Prostate gland (tissue), 2 donors: ENCODE data around the gene PPP1R8.

Source experiments
- CTCF ChIP-seq, 4 experiments: fragments of 200-600 bp in 2 of 4; fragments of 450-650 bp in 2 of 4; sonication (generic) in 2 of 4; IDR thresholded peaks; 1 replicate in 3 of 4; 2 replicates in 1 of 4; pipeline ENCODE4 v1.5.1; 2016 to 2019; ENCODE audit warnings: antibody characterized with exemption in 4 of 4, mild to moderate bottlenecking in 2 of 4, moderate library complexity in 2 of 4
- POLR2AphosphoS5 ChIP-seq: sonication (generic); formaldehyde crosslinking; IDR thresholded peaks from one replicate; pipeline ENCODE4 v1.6.1; 2017; ENCODE audit warnings: antibody characterized with exemption

- TF ChIP-seq POLR2AphosphoS5 (no peak), CTCF (IDR thresholded peaks at IDR 0.05) (no peak)
Observed at GRCh38 chr1:27862004-27862403, 31.4 kb downstream of the PPP1R8 start.
